A673 (cell line): Measurements from ENCODE around the gene ZNF23. TPM values are rescaled to one million over a fixed set of nuclear protein-coding genes. Genes with fewer than 3 reads are reported as not detected.

Experiments used
- BruUV-seq: library from RNA; stranded (reverse); fragments of 400-500 nt; replicated peaks from 2 replicates; lab custom pipeline; 2021; lab: Mats Ljungman, UMichigan
- CTCF ChIA-PET: fragments of 300-600 bp; sonication (Branson Sonifier 250); formaldehyde crosslinking; loops from one replicate; lab custom pipeline; 2022; ENCODE audit warnings: antibody characterized with exemption; lab: Charles Lee
- POLR2A ChIA-PET: fragments of 300-600 bp; sonication (Branson Sonifier 250); formaldehyde crosslinking; loops from one replicate; lab custom pipeline; 2022; ENCODE audit warnings: antibody characterized with exemption; ENCODE audit not compliant: low non-redundant PET; lab: Charles Lee
- DNase-seq: peaks from one replicate; pipeline ENCODE4 v3.0.0-alpha.2; 2015; ENCODE audit warnings: low spot score
- H3K27ac ChIP-seq: fragments of 200-600 bp; sonication (generic); 2 replicates; pipeline ENCODE4 v1.5.1; 2016; ENCODE audit warnings: mixed run types, low read depth, mild to moderate bottlenecking, mixed read lengths, antibody characterized with exemption, low read length; ENCODE audit not compliant: poor library complexity, severe bottlenecking
- H3K27me3 ChIP-seq: fragments of 200-600 bp; sonication (generic); replicated peaks from 2 replicates; pipeline ENCODE4 v1.6.1; 2017; ENCODE audit warnings: mixed run types, low read depth, mild to moderate bottlenecking, mixed read lengths, antibody characterized with exemption, low read length; ENCODE audit not compliant: insufficient read depth, poor library complexity
- H3K36me3 ChIP-seq: fragments of 200-600 bp; sonication (generic); 2 replicates; pipeline ENCODE4 v1.6.1; 2016; ENCODE audit warnings: mixed run types, mild to moderate bottlenecking, mixed read lengths, antibody characterized with exemption, low read length; ENCODE audit not compliant: insufficient read depth, poor library complexity, severe bottlenecking
- H3K4me1 ChIP-seq: fragments of 200-600 bp; sonication (generic); 2 replicates; pipeline ENCODE4 v1.6.1; 2017; ENCODE audit warnings: mixed run types, mild to moderate bottlenecking, mixed read lengths, antibody characterized with exemption, low read length; ENCODE audit not compliant: insufficient read depth, poor library complexity, severe bottlenecking
- H3K4me3 ChIP-seq: fragments of 200-600 bp; sonication (generic); 2 replicates; pipeline ENCODE4 v1.5.1; 2016; ENCODE audit warnings: low read depth, mixed run types, mild to moderate bottlenecking, mixed read lengths, low read length; ENCODE audit not compliant: poor library complexity, severe bottlenecking
- H3K9me3 ChIP-seq: fragments of 200-600 bp; sonication (generic); 2 replicates; pipeline ENCODE4 v1.6.1; 2016; ENCODE audit warnings: mixed run types, low read depth, mild to moderate bottlenecking, mixed read lengths, antibody characterized with exemption, low read length; ENCODE audit not compliant: poor library complexity, severe bottlenecking
- EZH2 ChIP-seq: fragments of 200-600 bp; sonication (generic); IDR thresholded peaks from 2 replicates; pipeline ENCODE4 v1.6.1; 2017; ENCODE audit warnings: borderline replicate concordance, low read depth, mild to moderate bottlenecking, mixed read lengths, antibody characterized with exemption, low read length; ENCODE audit not compliant: poor library complexity, severe bottlenecking
- intact Hi-C: fragments of 100-400 bp; cut with micrococcal nuclease; formaldehyde crosslinking; loops from one replicate; pipeline ENCODE4 v1.10.0; 2022; ENCODE audit not compliant: unreplicated experiment
- total RNA-seq: library from RNA; stranded (reverse); gene quantifications from 2 replicates; pipeline ENCODE4 v1.2.3, GENCODE V29; 2021
- TF ChIP-seq, protein P1 (sequence below): fragments of 300-800, 200-600 bp; sonication (generic); conservative IDR thresholded peaks from 2 replicates; pipeline ENCODE4 v1.5.1; 2017; ENCODE audit warnings: low read depth, mild to moderate bottlenecking, antibody characterized with exemption, low read length, moderate library complexity, mixed read lengths

ZNF23 gene
- total RNA-seq, 1 experiment from 2014 or later: 10.2 TPM

- H3K27ac ChIP-seq: no peak overlapping the region
- no peak for DNase-seq
- CTCF ChIA-PET: no interaction called here
- no TSS peak for BruUV-seq
- intact Hi-C loops: no loop called here
- H3K9me3 ChIP-seq: no peaks in the 10 kb centered on the region
- H3K4me3 ChIP-seq: no peak overlapping the region
- POLR2A ChIA-PET: interaction anchor here (0.9 kb wide), 1 partner anchor 16 kb away, joined by 10 read pairs; no protein-coding TSS in a partner anchor
- H3K27me3 ChIP-seq: peaks cover 64% of the 10 kb centered on the region
- H3K4me1 ChIP-seq: no peaks in the 10 kb centered on the region
- H3K36me3 ChIP-seq: no peaks in the 10 kb centered on the region
- TF ChIP-seq, protein P1, sequence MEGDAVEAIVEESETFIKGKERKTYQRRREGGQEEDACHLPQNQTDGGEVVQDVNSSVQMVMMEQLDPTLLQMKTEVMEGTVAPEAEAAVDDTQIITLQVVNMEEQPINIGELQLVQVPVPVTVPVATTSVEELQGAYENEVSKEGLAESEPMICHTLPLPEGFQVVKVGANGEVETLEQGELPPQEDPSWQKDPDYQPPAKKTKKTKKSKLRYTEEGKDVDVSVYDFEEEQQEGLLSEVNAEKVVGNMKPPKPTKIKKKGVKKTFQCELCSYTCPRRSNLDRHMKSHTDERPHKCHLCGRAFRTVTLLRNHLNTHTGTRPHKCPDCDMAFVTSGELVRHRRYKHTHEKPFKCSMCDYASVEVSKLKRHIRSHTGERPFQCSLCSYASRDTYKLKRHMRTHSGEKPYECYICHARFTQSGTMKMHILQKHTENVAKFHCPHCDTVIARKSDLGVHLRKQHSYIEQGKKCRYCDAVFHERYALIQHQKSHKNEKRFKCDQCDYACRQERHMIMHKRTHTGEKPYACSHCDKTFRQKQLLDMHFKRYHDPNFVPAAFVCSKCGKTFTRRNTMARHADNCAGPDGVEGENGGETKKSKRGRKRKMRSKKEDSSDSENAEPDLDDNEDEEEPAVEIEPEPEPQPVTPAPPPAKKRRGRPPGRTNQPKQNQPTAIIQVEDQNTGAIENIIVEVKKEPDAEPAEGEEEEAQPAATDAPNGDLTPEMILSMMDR: no peak
- no peak for TF ChIP-seq EZH2
Observed at GRCh38 chr16:71402007-71402406, 60.0 kb downstream of the ZNF23 start.

GRCh38 chr16:71399801-71400563, 62.1 kb downstream of the ZNF23 start:
- Histone ChIP-seq H3K36me3 (no peaks in the 10 kb centered on the region), H3K4me1 (no peaks in the 10 kb centered on the region), H3K9me3 (no peaks in the 10 kb centered on the region), H3K27me3 (peaks cover 69% of the 10 kb centered on the region), H3K27ac (no peak overlapping the region), H3K4me3 (no peak overlapping the region)
- TF ChIP-seq, protein P1: no peak
- no peak for TF ChIP-seq EZH2
- no peak for DNase-seq
- intact Hi-C loops: no loop called here
- POLR2A ChIA-PET: no interaction called here
- no TSS peak for BruUV-seq
- CTCF ChIA-PET: no interaction called here

Other genes with a start within 250 kb of the ZNF23 start
- gene HYDIN, start 231.5 kb downstream of the ZNF23 start, total RNA-seq: 0.22 TPM in 1 of 2 replicates, not detected in the other
- 12.2 and 16.1 TPM in 2 replicates for gene CMTR2, start 172.8 kb downstream of the ZNF23 start, total RNA-seq
- gene CALB2, start 103.5 kb downstream of the ZNF23 start, total RNA-seq: not detected in 2 replicates
- not detected in 2 replicates for gene TLE7, start 20.2 kb downstream of the ZNF23 start, total RNA-seq
- gene ZNF19, start 27.1 kb upstream of the ZNF23 start, total RNA-seq: 2.6 and 3.1 TPM in 2 replicates
- gene CHST4, start 64.2 kb upstream of the ZNF23 start, total RNA-seq: not detected in 2 replicates
- not detected in 2 replicates for gene TAT, start 114.8 kb upstream of the ZNF23 start, total RNA-seq
- 1.4 and 1.5 TPM in 2 replicates for gene MARVELD3, start 163.9 kb upstream of the ZNF23 start, total RNA-seq